ENCODE measurements around the gene RNF114. TPM values are rescaled to one million over a fixed set of nuclear protein-coding genes. Genes with fewer than 3 reads are reported as not detected.
"Not testable (repeated sequence)": the region's sequence is repeated elsewhere in the genome, so short reads cannot be mapped to it uniquely, and the experiment has no call there.

RNF114 gene
- total RNA-seq, 1 experiment from 2014 or later, result 90.0 TPM

DNA sequence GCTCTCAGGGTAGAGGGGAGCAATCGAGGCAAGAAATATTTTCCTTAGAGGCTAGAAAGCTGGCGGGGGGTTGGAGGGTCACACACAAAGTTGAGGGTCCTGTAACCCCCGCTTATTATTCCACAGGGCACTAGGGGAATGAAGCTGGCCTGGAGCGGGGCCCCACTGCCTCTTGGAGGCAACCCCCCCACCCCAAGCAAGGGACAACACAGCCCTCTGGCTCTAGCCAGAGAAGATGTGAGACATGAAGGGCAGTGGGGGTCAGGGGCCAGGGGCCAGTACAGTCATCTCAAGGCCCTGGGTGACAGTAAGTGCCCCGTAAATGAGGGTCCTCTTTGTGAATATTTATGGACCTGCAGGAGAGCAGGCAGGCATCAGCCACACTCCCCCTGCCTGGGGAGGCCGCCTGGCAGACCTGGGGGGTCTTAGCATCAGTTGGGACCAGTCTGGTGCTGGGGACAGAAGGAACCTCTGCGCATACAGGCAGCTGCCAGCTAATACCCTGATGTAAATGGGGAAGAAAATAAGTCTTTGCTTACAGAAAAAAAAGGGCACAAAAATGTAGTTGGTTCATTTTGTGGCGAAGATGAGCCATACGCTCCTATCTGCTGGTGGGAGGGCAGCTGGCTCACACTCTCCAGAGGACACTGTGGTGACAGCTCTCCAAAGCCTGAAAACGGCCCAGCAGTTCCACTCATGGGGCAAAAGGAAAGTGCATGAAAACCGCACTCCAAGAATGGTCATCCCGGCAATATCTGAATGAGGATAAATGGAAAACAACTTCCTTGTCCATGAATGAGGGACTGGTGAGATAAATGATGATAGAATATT is 42.7 kb upstream of the RNF114 start:
- no TSS peak for BruUV-seq (replicated peaks)
- POLR2A ChIA-PET (ENCODE audit: low non-redundant PET), result interaction anchor here (0.6 kb wide), 1 partner anchor 14 kb away, joined by 6 read pairs; no protein-coding TSS in a partner anchor

GRCh38 chr20:49894073-49894470 is 42.1 kb upstream of the RNF114 start:
- no peak overlapping the region for H3K4me3 ChIP-seq (ENCODE audit: low read depth, low read length, poor library complexity, severe bottlenecking)

More for the DNA sequence above, 42.7 kb upstream of the RNF114 start:
- no peak overlapping the region for H3K27ac ChIP-seq (ENCODE audit: low read depth, low read length, poor library complexity, severe bottlenecking)
- CTCF ChIA-PET, result no interaction called here
- H3K9me3 ChIP-seq (ENCODE audit: low read depth, low read length, poor library complexity, severe bottlenecking), result no peaks in the 10 kb centered on the region
- DNase-seq (ENCODE audit: low spot score), result no peak
- intact Hi-C loops (cut with micrococcal nuclease; ENCODE audit: unreplicated experiment), result no loop called here
- H3K4me1 ChIP-seq (ENCODE audit: insufficient read depth, low read length, poor library complexity, severe bottlenecking), result no peaks in the 10 kb centered on the region
- no peak overlapping the region for H3K4me3 ChIP-seq (ENCODE audit: low read depth, low read length, poor library complexity, severe bottlenecking)
- no peaks in the 10 kb centered on the region for H3K27me3 ChIP-seq (replicated peaks; ENCODE audit: insufficient read depth, low read depth, low read length, poor library complexity)
- TF ChIP-seq CTCF (conservative IDR thresholded peaks at IDR 0.05; ENCODE audit: low read depth, low read length) (no peak), EZH2 (IDR thresholded peaks at IDR 0.05; ENCODE audit: borderline replicate concordance, low read depth, low read length, poor library complexity, severe bottlenecking) (no peak)
- H3K36me3 ChIP-seq (ENCODE audit: insufficient read depth, low read length, poor library complexity, severe bottlenecking), result no peaks in the 10 kb centered on the region

GRCh38 chr20:49895474-49896093 is 40.6 kb upstream of the RNF114 start:
- CTCF ChIA-PET; H3K36me3 ChIP-seq (ENCODE audit: insufficient read depth, low read length, poor library complexity, severe bottlenecking); DNase-seq (ENCODE audit: low spot score); H3K27ac ChIP-seq (ENCODE audit: low read depth, low read length, poor library complexity, severe bottlenecking); intact Hi-C loops (cut with micrococcal nuclease; ENCODE audit: unreplicated experiment); H3K4me3 ChIP-seq (ENCODE audit: low read depth, low read length, poor library complexity, severe bottlenecking); H3K9me3 ChIP-seq (ENCODE audit: low read depth, low read length, poor library complexity, severe bottlenecking); BruUV-seq (replicated peaks); POLR2A ChIA-PET (ENCODE audit: low non-redundant PET); H3K4me1 ChIP-seq (ENCODE audit: insufficient read depth, low read length, poor library complexity, severe bottlenecking); H3K27me3 ChIP-seq (replicated peaks; ENCODE audit: insufficient read depth, low read depth, low read length, poor library complexity): not testable (repeated sequence)

More at GRCh38 chr20:49894073-49894470, 42.1 kb upstream of the RNF114 start:
- ChIA-PET POLR2A (ENCODE audit: low non-redundant PET) (no interaction called here), CTCF (no interaction called here)
- Histone ChIP-seq H3K27me3 (replicated peaks; ENCODE audit: insufficient read depth, low read depth, low read length, poor library complexity) (no peaks in the 10 kb centered on the region), H3K27ac (ENCODE audit: low read depth, low read length, poor library complexity, severe bottlenecking) (no peak overlapping the region), H3K9me3 (ENCODE audit: low read depth, low read length, poor library complexity, severe bottlenecking) (no peaks in the 10 kb centered on the region), H3K4me1 (ENCODE audit: insufficient read depth, low read length, poor library complexity, severe bottlenecking) (no peaks in the 10 kb centered on the region), H3K36me3 (ENCODE audit: insufficient read depth, low read length, poor library complexity, severe bottlenecking) (no peaks in the 10 kb centered on the region)
- no peak for DNase-seq (ENCODE audit: low spot score)
- TF ChIP-seq CTCF (conservative IDR thresholded peaks at IDR 0.05; ENCODE audit: low read depth, low read length), result no peak
- TF ChIP-seq EZH2 (IDR thresholded peaks at IDR 0.05; ENCODE audit: borderline replicate concordance, low read depth, low read length, poor library complexity, severe bottlenecking), result no peak
- intact Hi-C loops (cut with micrococcal nuclease; ENCODE audit: unreplicated experiment), result no loop called here
- no TSS peak for BruUV-seq (replicated peaks)
